Stimulated activated CD4-positive, alpha-beta T cell treated with anti-CD3 and anti-CD28 coated beads, Interleukin-15, amount 100 ng/mL, for 24 hours (primary cell): ENCODE measurements around the gene SERINC5.
"Not testable (repeated sequence)": the region's sequence is repeated elsewhere in the genome, so short reads cannot be mapped to it uniquely, and the experiment has no call there.

ENCODE experiments used
- DNase-seq: peaks from one replicate; pipeline ENCODE4 v3.0.0-alpha.2; 2020

SERINC5 gene

GRCh38 chr5:80194468-80194867 lies 61.4 kb downstream of the SERINC5 start:
- DNase-seq = no peak

GRCh38 chr5:80193401-80193800 lies 62.4 kb downstream of the SERINC5 start:
- DNase-seq = no peak

- DNase-seq = no peak
These were observed 63.2 kb downstream of the SERINC5 start for GRCh38 chr5:80192507-80193241.

- peak; percentile 46 for DNase-seq
These were observed 63.9 kb downstream of the SERINC5 start for GRCh38 chr5:80191991-80192398.

- DNase-seq = no peak
These were observed 64.5 kb downstream of the SERINC5 start for GRCh38 chr5:80191397-80191796.

- no peak for DNase-seq
These were observed 64.9 kb downstream of the SERINC5 start for GRCh38 chr5:80190960-80191359.

- DNase-seq = no peak
These were observed 66.1 kb downstream of the SERINC5 start for GRCh38 chr5:80189701-80190100.

GRCh38 chr5:80189201-80189600 lies 66.6 kb downstream of the SERINC5 start:
- no peak for DNase-seq

- no peak for DNase-seq
These were observed 68.3 kb downstream of the SERINC5 start for GRCh38 chr5:80187421-80188090.

GRCh38 chr5:80185535-80185934 lies 70.3 kb downstream of the SERINC5 start:
- DNase-seq = not testable (repeated sequence)

- DNase-seq = no peak
These were observed 70.8 kb downstream of the SERINC5 start for GRCh38 chr5:80185095-80185494.

- no peak for DNase-seq
These were observed 71.4 kb downstream of the SERINC5 start for GRCh38 chr5:80184235-80185023.

- not testable (repeated sequence) for DNase-seq
These were observed 72.1 kb downstream of the SERINC5 start for GRCh38 chr5:80183728-80184234.

- DNase-seq = peak; percentile 40
These were observed 72.9 kb downstream of the SERINC5 start for GRCh38 chr5:80182809-80183580.

- DNase-seq = peak; percentile 48
These were observed 74.1 kb downstream of the SERINC5 start for GRCh38 chr5:80181618-80182211.

- DNase-seq = no peak
These were observed 78.6 kb downstream of the SERINC5 start for GRCh38 chr5:80177236-80177635.

- no peak for DNase-seq
These were observed 80.5 kb downstream of the SERINC5 start for GRCh38 chr5:80175337-80175736.

- no peak for DNase-seq
These were observed 81.1 kb downstream of the SERINC5 start for GRCh38 chr5:80174790-80175189.

- DNase-seq = no peak
These were observed 83.7 kb downstream of the SERINC5 start for GRCh38 chr5:80172067-80172695.

- DNase-seq = no peak
These were observed 85.7 kb downstream of the SERINC5 start for GRCh38 chr5:80170117-80170535.

- no peak for DNase-seq
These were observed 87.3 kb downstream of the SERINC5 start for GRCh38 chr5:80168388-80169028.
